ENCODE measurements around the gene ATXN3. TPM values are rescaled to one million over a fixed set of nuclear protein-coding genes. Genes with fewer than 3 reads are reported as not detected.

The ATXN3 gene
- total RNA-seq, 1 experiment from 2014 or later = 33.1 TPM

- H3K9me3 Mint-ChIP-seq = no peaks in the 10 kb centered on the region
- ChIA-PET CTCF (interaction anchor here (0.9 to 1.7 kb wide), 4 partner anchors 44 to 312 kb away, joined by 3 to 9 read pairs (median 5); partner anchors contain the start of gene ATXN3), POLR2A (interaction anchor here (0.7 to 2.1 kb wide), 5 partner anchors 66 to 1129 kb away, joined by 3 to 12 read pairs (median 4); partner anchors contain the start of genes ATXN3, CPSF2 and NDUFB1)
- peak overlapping the region; percentile 100 for H3K27ac Mint-ChIP-seq
- TF ChIP-seq IRF1 (CRISPR knock-in tag; IDR thresholded peaks at IDR 0.05) = no peak
- 0 out of 2 replicates have a peak, but pooled peaks have one; percentile 26 for TF ChIP-seq USF1 (CRISPR knock-in tag; IDR thresholded peaks at IDR 0.05)
- no peak for TF ChIP-seq ZNF138 (CRISPR knock-in tag; conservative IDR thresholded peaks at IDR 0.05)
- no peak for TF ChIP-seq SMAD4 (CRISPR knock-in tag; IDR thresholded peaks at IDR 0.05)
- TF ChIP-seq GABPB1 (CRISPR knock-in tag; IDR thresholded peaks at IDR 0.05) = no peak
- no peak for TF ChIP-seq MXD4 (CRISPR knock-in tag; IDR thresholded peaks at IDR 0.05; ENCODE audit: borderline replicate concordance)
- TF ChIP-seq USF2 (CRISPR knock-in tag; IDR thresholded peaks at IDR 0.05) = peak; percentile 47; the same call in 1 of the 2 replicates
- no peak for TF ChIP-seq ELF4 (CRISPR knock-in tag; IDR thresholded peaks at IDR 0.05; ENCODE audit: low read depth)
- H3K4me1 Mint-ChIP-seq = peaks cover 15% of the 10 kb centered on the region
- H3K27me3 Mint-ChIP-seq (ENCODE audit: low read depth) = no peaks in the 10 kb centered on the region
- peak overlapping the region; percentile 95 for H3K4me3 Mint-ChIP-seq
- DNase-seq (ENCODE audit: low spot score) = no peak
- ATAC-seq = peak; percentile 4; the same call in 1 of the 2 replicates
- no peaks in the 10 kb centered on the region; the same call in 1 of the 2 replicates for H3K36me3 Mint-ChIP-seq
Measured at GRCh38 chr14:92040431-92041051, 65.8 kb downstream of the ATXN3 start.

- no peaks in the 10 kb centered on the region for H3K9me3 Mint-ChIP-seq
- no peaks in the 10 kb centered on the region for H3K27me3 Mint-ChIP-seq (ENCODE audit: low read depth)
- ATAC-seq (peak; percentile 90), DNase-seq (ENCODE audit: low spot score) (peak; percentile 93)
- ChIA-PET CTCF (interaction anchor here (0.8 to 1.7 kb wide), 5 partner anchors 17 to 67 kb away, joined by 3 to 9 read pairs (median 4); partner anchors contain the start of gene ATXN3), POLR2A (interaction anchor here (1.0 to 2.1 kb wide), 5 partner anchors 43 to 82 kb away, joined by 3 to 12 read pairs (median 8); partner anchors contain the start of genes ATXN3, CPSF2 and NDUFB1)
- peak within 1 kb of the TSS; percentile 100 for H3K27ac Mint-ChIP-seq
- H3K4me3 Mint-ChIP-seq = peak within 1 kb of the TSS; percentile 95
- no peaks in the 10 kb centered on the region; the same call in 1 of the 2 replicates for H3K36me3 Mint-ChIP-seq
- peaks cover 15% of the 10 kb centered on the region for H3K4me1 Mint-ChIP-seq
- TF ChIP-seq ESRRA (CRISPR knock-in tag; IDR thresholded peaks at IDR 0.05; ENCODE audit: borderline replicate concordance) (peak; percentile 82; the same call in 1 of the 2 replicates), ZNF423 (CRISPR knock-in tag; IDR thresholded peaks at IDR 0.05) (no peak), OVOL2 (CRISPR knock-in tag; IDR thresholded peaks at IDR 0.05; ENCODE audit: borderline replicate concordance) (no peak), KAT7 (CRISPR knock-in tag; IDR thresholded peaks at IDR 0.05; ENCODE audit: borderline replicate concordance) (0 out of 2 replicates have a peak, but pooled peaks have one; percentile 52), EMX1 (CRISPR knock-in tag; IDR thresholded peaks at IDR 0.05) (no peak), AR (CRISPR knock-in tag; IDR thresholded peaks at IDR 0.05) (no peak), ZNF232 (CRISPR knock-in tag; IDR thresholded peaks at IDR 0.05) (no peak), NR3C1 (CRISPR knock-in tag; conservative IDR thresholded peaks at IDR 0.05; ENCODE audit: low read depth) (no peak), GABPB1 (CRISPR knock-in tag; IDR thresholded peaks at IDR 0.05) (peak; percentile 81), HMGXB4 (CRISPR knock-in tag; IDR thresholded peaks at IDR 0.05) (peak; percentile 82; the same call in 1 of the 2 replicates), ZBTB21 (CRISPR knock-in tag; IDR thresholded peaks at IDR 0.05; ENCODE audit: borderline replicate concordance) (no peak), FOXP4 (CRISPR knock-in tag; IDR thresholded peaks at IDR 0.05) (peak; percentile 54; the same call in 1 of the 2 replicates)
- TF ChIP-seq, protein P1, sequence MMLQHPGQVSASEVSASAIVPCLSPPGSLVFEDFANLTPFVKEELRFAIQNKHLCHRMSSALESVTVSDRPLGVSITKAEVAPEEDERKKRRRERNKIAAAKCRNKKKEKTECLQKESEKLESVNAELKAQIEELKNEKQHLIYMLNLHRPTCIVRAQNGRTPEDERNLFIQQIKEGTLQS (CRISPR knock-in tag; conservative IDR thresholded peaks at IDR 0.05) = no peak
Measured at GRCh38 chr14:92039719-92040430, 66.5 kb downstream of the ATXN3 start, which contains the start of gene TRIP11. Gene TRIP11 (minus strand): TSS chr14:92040059. CDS start chr14:92039685, 374 bp downstream.
